A673 (cell line): ENCODE data around the gene FAXDC2. TPM values are rescaled to one million over a fixed set of nuclear protein-coding genes. Genes with fewer than 3 reads are reported as not detected.

ENCODE experiments used
- BruUV-seq: library from RNA; stranded (reverse); fragments of 400-500 nt; replicated peaks from 2 replicates; lab custom pipeline; 2021; lab: Mats Ljungman, UMichigan
- CTCF ChIA-PET: fragments of 300-600 bp; sonication (Branson Sonifier 250); formaldehyde crosslinking; loops from one replicate; lab custom pipeline; 2022; ENCODE audit warnings: antibody characterized with exemption; lab: Charles Lee
- POLR2A ChIA-PET: fragments of 300-600 bp; sonication (Branson Sonifier 250); formaldehyde crosslinking; loops from one replicate; lab custom pipeline; 2022; ENCODE audit warnings: antibody characterized with exemption; ENCODE audit not compliant: low non-redundant PET; lab: Charles Lee
- DNase-seq: peaks from one replicate; pipeline ENCODE4 v3.0.0-alpha.2; 2015; ENCODE audit warnings: low spot score
- H3K27ac ChIP-seq: fragments of 200-600 bp; sonication (generic); 2 replicates; pipeline ENCODE4 v1.5.1; 2016; ENCODE audit warnings: mixed run types, low read depth, mild to moderate bottlenecking, mixed read lengths, antibody characterized with exemption, low read length; ENCODE audit not compliant: poor library complexity, severe bottlenecking
- H3K27me3 ChIP-seq: fragments of 200-600 bp; sonication (generic); replicated peaks from 2 replicates; pipeline ENCODE4 v1.6.1; 2017; ENCODE audit warnings: mixed run types, low read depth, mild to moderate bottlenecking, mixed read lengths, antibody characterized with exemption, low read length; ENCODE audit not compliant: insufficient read depth, poor library complexity
- H3K36me3 ChIP-seq: fragments of 200-600 bp; sonication (generic); 2 replicates; pipeline ENCODE4 v1.6.1; 2016; ENCODE audit warnings: mixed run types, mild to moderate bottlenecking, mixed read lengths, antibody characterized with exemption, low read length; ENCODE audit not compliant: insufficient read depth, poor library complexity, severe bottlenecking
- H3K4me1 ChIP-seq: fragments of 200-600 bp; sonication (generic); 2 replicates; pipeline ENCODE4 v1.6.1; 2017; ENCODE audit warnings: mixed run types, mild to moderate bottlenecking, mixed read lengths, antibody characterized with exemption, low read length; ENCODE audit not compliant: insufficient read depth, poor library complexity, severe bottlenecking
- H3K4me3 ChIP-seq: fragments of 200-600 bp; sonication (generic); 2 replicates; pipeline ENCODE4 v1.5.1; 2016; ENCODE audit warnings: low read depth, mixed run types, mild to moderate bottlenecking, mixed read lengths, low read length; ENCODE audit not compliant: poor library complexity, severe bottlenecking
- H3K9me3 ChIP-seq: fragments of 200-600 bp; sonication (generic); 2 replicates; pipeline ENCODE4 v1.6.1; 2016; ENCODE audit warnings: mixed run types, low read depth, mild to moderate bottlenecking, mixed read lengths, antibody characterized with exemption, low read length; ENCODE audit not compliant: poor library complexity, severe bottlenecking
- EZH2 ChIP-seq: fragments of 200-600 bp; sonication (generic); IDR thresholded peaks from 2 replicates; pipeline ENCODE4 v1.6.1; 2017; ENCODE audit warnings: borderline replicate concordance, low read depth, mild to moderate bottlenecking, mixed read lengths, antibody characterized with exemption, low read length; ENCODE audit not compliant: poor library complexity, severe bottlenecking
- intact Hi-C: fragments of 100-400 bp; cut with micrococcal nuclease; formaldehyde crosslinking; loops from one replicate; pipeline ENCODE4 v1.10.0; 2022; ENCODE audit not compliant: unreplicated experiment
- total RNA-seq: library from RNA; stranded (reverse); gene quantifications from 2 replicates; pipeline ENCODE4 v1.2.3, GENCODE V29; 2021
- TF ChIP-seq, protein P1 (sequence below): fragments of 300-800, 200-600 bp; sonication (generic); conservative IDR thresholded peaks from 2 replicates; pipeline ENCODE4 v1.5.1; 2017; ENCODE audit warnings: low read depth, mild to moderate bottlenecking, antibody characterized with exemption, low read length, moderate library complexity, mixed read lengths

The FAXDC2 gene
- total RNA-seq, 1 experiment from 2014 or later, result not detected

- Histone ChIP-seq H3K27me3 (no peaks in the 10 kb centered on the region), H3K27ac (peak overlapping the region; percentile 55), H3K9me3 (no peaks in the 10 kb centered on the region), H3K4me3 (no peak overlapping the region), H3K36me3 (peaks cover 26% of the 10 kb centered on the region), H3K4me1 (no peaks in the 10 kb centered on the region)
- intact Hi-C loops, result no loop called here
- TF ChIP-seq, protein P1, sequence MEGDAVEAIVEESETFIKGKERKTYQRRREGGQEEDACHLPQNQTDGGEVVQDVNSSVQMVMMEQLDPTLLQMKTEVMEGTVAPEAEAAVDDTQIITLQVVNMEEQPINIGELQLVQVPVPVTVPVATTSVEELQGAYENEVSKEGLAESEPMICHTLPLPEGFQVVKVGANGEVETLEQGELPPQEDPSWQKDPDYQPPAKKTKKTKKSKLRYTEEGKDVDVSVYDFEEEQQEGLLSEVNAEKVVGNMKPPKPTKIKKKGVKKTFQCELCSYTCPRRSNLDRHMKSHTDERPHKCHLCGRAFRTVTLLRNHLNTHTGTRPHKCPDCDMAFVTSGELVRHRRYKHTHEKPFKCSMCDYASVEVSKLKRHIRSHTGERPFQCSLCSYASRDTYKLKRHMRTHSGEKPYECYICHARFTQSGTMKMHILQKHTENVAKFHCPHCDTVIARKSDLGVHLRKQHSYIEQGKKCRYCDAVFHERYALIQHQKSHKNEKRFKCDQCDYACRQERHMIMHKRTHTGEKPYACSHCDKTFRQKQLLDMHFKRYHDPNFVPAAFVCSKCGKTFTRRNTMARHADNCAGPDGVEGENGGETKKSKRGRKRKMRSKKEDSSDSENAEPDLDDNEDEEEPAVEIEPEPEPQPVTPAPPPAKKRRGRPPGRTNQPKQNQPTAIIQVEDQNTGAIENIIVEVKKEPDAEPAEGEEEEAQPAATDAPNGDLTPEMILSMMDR, result no peak
- no peak for TF ChIP-seq EZH2
- ChIA-PET POLR2A (no interaction called here), CTCF (no interaction called here)
- DNase-seq, result no peak
- BruUV-seq, result no TSS peak
Measured at GRCh38 chr5:154788212-154788611, 62.2 kb downstream of the FAXDC2 start.

DNA sequence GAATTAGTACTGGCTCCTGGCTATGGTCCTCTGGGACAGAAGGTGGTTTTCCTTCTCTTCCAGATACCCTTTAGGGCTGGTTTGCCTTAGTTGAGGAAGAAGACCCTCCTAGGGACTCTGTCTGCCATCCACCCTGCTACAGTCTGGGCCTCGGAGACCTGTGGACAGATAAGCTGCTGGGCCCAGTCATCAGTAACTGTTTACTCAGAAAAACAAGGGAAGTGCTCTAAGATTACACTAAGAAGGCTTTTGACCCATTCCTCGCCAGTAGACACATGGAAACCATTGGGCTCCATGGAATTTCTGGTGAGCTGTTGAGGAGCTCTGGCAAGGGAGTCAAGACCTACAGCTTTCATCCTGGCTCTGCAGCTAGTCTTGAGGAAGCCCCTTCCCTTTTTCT lies 64.0 kb downstream of the FAXDC2 start:
- peaks cover 9% of the 10 kb centered on the region for H3K36me3 ChIP-seq
- intact Hi-C loops, result no loop called here
- no TSS peak for BruUV-seq
- no peaks in the 10 kb centered on the region for H3K27me3 ChIP-seq
- H3K9me3 ChIP-seq, result no peaks in the 10 kb centered on the region
- POLR2A ChIA-PET, result no interaction called here
- CTCF ChIA-PET, result no interaction called here
- H3K27ac ChIP-seq, result no peak overlapping the region
- H3K4me1 ChIP-seq, result no peaks in the 10 kb centered on the region
- DNase-seq, result no peak
- no peak overlapping the region for H3K4me3 ChIP-seq
- TF ChIP-seq, protein P1, result no peak
- TF ChIP-seq EZH2, result no peak

DNA sequence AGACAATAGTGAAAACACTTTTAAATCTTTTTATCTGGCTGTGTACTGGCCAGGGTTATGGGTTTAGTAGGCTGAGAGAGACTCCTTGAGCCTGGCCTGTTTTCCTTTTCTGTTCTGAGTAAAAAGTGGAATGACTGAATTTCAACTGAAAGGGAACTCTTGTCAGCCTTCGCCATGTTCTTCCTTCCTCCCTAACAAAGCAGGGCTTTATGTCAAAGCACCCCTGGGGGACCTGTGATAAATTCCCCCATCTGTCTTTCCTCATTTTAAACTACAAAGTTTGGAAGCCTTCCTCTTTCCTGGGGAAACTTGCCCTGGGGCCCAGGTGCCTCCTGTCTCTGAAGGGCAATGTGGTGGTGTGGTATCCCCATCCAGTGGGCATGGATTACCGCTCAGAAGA lies 65.5 kb downstream of the FAXDC2 start:
- Histone ChIP-seq H3K36me3 (no peaks in the 10 kb centered on the region), H3K4me3 (no peak overlapping the region), H3K4me1 (no peaks in the 10 kb centered on the region), H3K9me3 (no peaks in the 10 kb centered on the region), H3K27me3 (no peaks in the 10 kb centered on the region), H3K27ac (no peak overlapping the region)
- POLR2A ChIA-PET, result no interaction called here
- CTCF ChIA-PET, result no interaction called here
- intact Hi-C loops, result no loop called here
- BruUV-seq, result no TSS peak
- TF ChIP-seq, protein P1, result no peak
- no peak for DNase-seq
